Stimulated activated CD4-positive, alpha-beta T cell treated with anti-CD3 and anti-CD28 coated beads, Interleukin-12 subunit alpha, Interleukin-12 subunit beta, amount 100 ng/mL, for 24 hours (primary cell): ENCODE results near the gene NDUFAF5.
A peak's percentile ranks its signal among the peaks of the same experiment; 100 is the strongest.

Experiments used
- DNase-seq, 2 experiments: peaks; one replicate each; pipeline ENCODE4 v3.0.0-alpha.2; 2020; ENCODE audit warnings: low read depth in 2 of 2

Gene NDUFAF5

DNA sequence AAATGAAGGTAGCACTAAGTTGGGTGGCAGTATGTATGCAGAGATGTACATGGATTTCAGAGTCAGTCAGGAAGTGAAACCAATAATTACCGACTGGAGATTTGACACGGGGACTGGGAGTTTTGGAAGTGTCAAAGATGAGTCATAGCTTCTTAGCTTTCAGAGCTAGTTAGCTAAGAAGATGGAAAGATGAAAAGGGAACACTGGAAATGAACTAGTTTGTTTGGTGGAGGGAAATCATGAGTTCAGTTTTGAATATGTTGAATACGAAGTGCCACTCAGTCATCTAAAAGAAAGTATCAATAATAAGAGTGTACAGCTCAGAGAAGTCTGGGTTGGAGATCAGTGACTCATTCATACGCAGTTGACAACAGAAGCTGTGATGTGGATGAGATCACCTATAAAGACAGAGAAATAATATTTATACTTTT lies 7.6 kb upstream of the NDUFAF5 start:
- no peak for DNase-seq

DNA sequence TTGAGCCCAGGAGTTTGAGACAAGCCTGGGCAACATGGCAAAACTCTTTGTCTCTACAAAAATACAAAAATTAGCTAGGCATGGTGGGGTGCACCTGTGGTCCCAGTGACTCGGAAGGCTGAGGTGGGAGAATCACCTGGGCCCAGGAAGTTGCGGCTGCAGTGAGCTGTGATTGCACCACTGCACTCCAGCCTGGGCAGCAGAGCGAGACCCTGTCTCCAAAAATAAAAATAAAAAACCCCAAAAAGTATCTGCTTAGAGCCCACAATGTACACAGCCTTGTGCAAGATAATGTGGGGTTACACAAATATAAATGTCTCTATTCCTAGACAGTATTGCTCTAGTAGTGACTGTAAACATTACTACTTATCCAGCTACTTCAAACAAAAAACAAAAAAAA lies 6.0 kb upstream of the NDUFAF5 start:
- DNase-seq, result no peak

DNA sequence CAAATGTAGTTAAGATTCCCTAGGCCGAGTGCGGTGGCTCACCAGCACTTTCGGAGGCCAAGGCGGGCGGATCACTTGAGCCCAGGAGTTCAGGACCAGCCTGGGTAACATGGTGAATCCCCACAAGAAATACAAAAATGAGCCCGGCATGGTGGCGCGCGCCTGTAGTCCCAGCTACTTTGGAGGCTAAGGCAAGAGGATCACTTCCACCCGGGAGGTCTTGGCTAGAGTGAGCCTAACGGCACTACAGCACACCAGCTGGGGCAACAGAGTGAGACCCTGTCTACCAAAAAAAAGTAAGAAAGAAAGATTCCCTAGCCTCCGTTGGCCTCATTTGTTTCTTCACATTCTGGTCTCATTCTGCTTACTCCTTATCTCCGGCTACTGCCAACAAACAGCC lies 1.3 kb upstream of the NDUFAF5 start:
- no peak for DNase-seq

DNA sequence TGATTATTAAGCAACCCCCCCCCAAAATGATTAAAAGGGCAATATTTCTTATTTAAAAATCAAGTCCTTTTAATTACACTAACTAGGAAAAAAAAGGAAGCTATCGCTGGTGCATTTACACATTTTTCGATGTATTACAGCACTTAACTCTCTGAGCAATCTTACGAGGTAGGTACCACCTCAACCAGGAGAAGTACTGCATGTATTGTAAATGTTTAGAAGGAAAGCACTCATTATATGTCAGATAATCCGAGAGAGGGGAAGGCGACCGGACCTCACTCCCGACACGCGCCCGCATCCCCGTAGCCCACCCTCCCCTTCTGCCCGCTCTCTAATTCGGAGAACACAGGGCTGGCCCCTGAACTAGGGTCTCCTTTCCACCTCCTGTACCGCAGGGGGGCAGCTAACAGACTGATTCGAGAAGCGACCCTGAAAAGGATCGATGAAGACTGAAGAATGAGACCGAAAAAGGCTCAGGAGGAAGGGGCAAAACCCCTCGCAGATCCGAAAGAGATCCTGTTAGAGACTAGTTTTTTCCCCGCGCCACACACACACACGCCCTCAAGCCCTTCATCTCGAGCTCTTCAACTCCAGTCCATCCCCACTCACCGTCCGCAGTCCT lies 446 bp upstream of the NDUFAF5 start:
- DNase-seq, result no peak

DNA sequence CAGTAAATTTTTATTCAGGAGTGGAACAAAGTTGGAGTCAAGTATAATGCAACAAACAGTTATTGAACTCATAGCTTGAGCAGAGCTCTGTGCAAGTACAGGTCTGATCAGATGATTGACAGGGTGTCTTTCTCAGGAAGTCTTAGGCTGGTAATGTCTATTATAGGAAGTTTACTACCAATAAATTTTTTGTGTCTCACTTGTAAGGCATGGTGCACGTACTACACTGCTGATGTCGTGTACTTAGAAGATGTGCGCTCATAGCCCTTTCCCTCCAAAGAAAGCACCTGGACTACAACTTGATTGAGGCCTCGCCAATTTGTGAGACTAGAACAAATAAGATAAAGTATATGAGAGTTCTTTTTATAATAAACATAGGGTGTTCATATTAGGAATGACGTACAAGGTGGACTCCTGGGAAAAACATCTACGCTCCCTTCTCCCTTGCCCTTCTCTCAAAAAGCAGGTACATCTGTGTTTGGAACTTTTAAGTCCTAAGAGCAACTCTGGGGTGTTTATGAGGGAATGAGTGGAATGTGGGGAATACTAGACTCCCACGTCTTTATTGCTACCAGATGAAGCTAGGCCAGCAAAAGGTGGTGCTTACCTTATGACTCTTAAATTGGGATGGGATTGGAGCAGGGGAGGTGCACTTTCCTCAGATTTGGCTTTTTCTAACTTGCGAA lies 1.5 kb downstream of the NDUFAF5 start:
- no peak for DNase-seq

DNA sequence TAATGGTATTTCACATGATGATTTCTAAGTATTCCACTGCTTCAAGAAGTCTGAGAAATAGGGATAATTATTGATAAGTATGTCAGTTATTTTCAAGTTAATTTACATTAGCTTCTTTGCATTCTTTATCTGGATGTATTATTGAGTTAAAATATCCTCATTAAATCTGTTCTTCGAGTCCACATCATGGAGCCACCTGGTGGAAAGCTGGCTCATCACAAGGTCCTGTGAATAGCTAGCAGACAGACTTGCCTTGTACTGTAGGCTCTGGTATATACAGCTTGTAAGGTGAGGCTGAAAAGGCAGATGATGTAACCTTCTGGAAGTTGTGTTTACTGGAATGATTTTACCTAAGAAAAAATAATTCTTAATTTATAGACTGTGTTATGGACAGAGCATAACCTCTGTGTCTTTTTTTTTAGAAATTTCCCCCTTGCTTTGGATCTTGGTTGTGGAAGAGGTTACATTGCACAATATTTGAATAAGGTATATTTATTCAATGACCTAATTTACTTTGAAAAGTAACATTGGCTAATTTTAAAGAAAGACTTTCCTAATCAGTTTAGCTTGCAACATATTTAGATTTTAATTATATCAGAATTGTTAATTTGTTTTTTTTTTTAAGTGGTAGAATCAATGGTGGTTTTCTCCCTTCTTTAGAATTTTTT lies 3.5 kb downstream of the NDUFAF5 start:
- DNase-seq, result peak in 1 of 2 experiments; percentile 17

DNA sequence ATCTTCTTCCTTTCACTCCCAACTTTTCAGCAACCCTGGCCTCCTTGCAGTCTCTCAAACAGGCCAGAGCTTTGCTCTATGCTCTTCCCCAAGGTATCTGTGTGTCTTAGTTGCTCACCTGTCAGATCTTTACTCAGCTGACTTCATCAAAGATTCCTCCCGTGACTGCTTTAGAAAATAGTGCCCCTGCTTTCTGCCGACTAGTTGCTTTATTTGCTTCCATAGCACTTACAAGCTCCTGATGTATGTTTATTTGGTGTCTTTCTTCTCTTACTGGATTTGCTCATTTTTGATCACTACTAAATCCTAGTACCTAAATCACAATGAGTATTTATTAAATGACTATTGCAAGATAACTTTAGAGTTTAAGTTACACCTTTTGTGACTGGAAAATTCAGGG lies 5.9 kb downstream of the NDUFAF5 start:
- DNase-seq, result no peak

DNA sequence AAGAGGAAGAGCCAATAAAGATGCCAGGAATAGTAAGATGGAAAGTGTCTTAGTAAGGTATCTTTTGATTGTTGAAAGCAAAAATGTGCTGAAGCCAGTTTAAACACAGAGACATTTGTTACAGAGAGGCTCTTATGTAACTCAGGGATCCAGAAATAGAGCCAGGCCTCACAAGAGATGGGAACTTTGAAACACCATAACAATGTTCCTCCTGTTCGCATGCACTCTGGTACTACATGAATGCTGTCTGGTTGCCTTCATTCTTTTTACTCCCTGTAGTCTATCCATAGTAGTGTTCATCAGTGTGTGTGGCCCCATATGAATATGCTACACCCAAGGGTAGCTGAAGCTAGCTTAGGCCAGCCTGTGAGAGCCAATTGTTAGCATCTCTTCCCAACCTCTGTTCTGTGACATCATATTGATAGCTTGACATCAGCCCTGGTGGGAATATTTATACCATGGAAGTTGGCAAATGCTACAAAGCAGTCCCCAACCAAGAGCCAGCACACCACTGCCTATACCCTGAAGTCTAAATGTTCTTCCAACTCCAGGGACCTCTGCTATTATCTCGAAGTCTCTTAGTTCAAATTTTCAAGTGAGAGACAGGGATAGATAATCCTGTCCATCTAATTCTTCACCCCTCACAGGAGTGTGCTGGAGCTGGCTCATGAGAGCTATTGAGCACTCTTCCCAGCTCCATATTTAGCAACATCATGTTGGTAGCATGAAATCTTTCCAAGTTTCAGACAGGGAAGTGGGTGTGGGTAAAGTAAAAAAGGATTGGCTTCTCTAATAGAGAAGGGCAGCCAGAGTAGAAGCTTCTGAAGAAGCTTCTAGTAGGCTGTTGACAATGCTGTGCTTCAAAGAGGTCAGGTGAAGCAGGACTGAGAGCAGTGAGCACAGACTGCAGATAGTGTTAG lies 7.0 kb downstream of the NDUFAF5 start:
- DNase-seq, result no peak

DNA sequence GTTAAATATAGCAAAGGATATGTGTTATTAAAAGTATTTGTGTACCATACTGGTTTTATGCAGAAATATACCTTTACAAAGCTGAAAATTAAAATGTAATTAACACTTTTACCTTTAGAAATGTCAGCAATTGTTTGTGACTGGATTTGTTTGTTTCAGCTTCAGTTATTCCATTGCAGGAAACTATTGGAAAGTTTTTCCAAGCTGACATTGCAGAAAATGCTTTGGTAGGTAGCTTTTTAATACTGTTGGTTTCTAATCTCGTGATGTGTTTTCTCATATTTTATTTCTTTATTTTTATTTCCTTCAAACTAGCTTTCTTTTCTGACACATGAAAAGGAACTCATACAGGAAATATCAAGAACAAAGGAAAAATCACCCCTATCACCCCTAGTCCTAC lies 8.2 kb downstream of the NDUFAF5 start:
- no peak for DNase-seq

DNA sequence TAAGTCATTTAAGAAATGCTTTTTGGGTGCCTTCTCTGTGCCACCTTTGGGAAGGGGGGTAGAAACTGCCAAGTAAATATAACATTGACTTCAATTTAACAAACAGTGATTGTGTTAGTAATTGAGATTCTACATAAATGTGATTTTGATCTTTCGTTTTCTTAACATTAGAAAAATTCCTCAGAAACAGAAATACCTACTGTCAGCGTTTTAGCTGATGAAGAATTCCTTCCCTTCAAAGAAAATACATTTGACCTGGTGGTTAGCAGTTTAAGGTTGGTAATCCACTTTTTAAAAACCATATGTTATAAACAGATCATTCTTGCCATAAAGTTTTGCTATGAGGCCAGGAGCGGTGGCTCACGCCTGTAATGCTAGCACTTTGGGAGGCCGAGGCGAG lies 9.8 kb downstream of the NDUFAF5 start:
- DNase-seq, result no peak

DNA sequence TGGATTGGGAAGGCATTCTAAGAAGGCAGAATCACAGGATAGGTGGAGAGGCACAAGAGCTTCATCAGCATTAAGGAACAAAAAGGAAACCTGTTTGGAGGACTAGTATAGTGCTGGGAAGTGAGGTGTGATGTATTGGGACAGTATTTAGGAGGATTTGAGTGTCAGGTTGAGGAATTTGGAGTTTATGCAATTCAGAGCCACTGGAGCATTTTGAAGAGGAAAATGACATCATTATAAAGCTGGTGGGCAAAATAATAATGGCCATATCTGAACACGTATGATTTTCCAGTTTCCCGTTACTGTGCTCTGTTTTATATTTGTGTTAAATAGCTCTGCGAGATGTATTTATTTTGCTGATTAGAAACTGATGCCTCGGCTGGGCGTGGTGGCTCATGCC lies 14.2 kb downstream of the NDUFAF5 start:
- no peak for DNase-seq

DNA sequence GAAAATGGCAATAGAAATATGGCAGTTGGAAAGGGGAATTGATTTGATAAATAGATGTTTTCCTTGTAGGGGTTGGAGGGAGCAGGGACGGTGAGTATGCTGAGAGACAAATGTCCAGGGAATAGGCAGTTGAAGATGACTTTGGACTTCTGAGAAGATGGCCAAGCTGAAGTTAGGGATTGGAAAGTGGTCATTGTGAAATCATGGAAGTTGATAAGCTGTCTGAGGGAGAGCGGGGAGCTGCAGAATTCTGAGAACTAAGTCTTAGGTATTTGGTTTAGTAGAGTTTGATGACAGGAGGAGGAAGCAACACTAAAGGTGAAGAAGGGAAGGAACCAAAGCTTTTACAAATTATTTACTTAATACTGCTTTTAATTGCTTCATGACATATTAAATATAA lies 15.1 kb downstream of the NDUFAF5 start:
- DNase-seq, result no peak

DNA sequence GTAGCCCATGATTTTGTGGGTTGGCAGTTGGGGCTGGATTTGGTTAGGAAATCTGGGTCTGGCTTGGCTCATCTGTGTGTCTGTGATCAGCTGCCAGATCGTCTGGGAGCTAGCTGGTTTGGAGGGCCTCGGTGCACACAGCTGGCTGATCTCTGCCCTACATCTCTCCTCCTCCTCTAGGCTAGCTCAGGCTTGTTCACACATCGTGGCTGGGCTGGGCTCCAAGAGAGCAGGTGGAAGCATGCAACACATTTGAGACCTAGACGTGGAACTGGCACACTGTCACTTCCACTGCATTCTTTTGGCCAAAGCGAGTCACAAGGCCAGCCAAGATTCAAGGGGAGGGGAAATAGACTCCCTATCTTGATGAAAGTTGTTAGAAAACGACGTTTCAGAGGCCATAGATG lies 15.9 kb downstream of the NDUFAF5 start:
- no peak for DNase-seq

DNA sequence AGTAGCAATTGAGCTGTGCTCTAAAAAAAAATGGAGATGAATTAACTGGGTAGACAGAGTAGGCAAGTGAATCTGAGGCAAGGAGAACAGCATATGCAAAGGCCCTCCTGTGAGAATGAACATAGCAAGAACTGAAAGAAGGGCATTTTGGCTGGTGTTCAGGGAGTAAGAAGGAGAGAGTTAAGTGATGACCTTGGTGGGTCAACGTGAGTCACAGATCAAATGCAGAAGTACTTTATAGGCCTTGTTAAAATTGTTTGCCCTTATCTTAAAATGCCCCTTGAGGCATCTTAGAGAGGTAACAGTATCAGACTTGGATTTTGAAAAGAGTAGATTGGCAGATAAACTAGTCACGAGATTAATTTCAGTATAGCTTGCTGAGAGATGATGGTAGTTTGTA lies 24.5 kb downstream of the NDUFAF5 start:
- no peak for DNase-seq

DNA sequence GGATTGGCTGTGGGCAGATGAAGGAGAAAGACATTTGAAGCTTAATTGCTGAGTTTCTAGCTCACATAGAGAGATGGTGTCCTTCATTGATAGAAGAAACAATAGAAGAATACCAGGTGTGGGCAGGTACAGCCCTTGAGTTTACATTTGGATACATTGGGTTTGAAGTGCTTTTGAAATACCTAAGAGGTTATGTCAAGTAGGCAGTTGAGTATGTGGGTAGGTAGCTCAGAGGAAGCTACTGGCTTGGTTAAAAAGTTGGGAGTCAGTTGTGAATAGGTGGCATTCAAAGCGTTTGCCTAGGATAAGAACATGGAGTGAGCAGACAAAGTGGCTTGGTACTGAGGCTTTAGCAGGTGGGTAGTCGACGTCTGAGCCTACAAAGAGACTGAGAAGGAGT lies 25.0 kb downstream of the NDUFAF5 start:
- no peak for DNase-seq

DNA sequence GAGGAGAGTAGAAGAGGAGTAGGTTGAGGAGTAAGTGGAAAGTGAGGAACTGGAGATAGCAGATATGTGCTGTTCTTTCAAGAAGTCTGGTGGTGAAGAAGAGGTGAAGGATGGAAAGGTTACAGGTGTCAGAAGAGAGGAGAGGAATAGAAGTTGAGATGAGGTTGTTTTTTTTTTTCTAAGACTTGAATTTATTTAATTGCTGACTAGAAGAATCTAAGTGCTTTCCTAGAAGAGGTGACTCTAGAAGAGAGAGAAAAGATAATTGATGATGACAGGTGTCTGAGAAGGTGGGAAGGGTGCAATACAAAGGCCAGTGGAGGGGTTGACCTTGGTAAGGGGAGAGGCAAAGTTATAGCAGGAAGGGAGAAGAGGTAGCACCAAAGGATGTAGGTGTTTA lies 25.6 kb downstream of the NDUFAF5 start:
- DNase-seq, result no peak

DNA sequence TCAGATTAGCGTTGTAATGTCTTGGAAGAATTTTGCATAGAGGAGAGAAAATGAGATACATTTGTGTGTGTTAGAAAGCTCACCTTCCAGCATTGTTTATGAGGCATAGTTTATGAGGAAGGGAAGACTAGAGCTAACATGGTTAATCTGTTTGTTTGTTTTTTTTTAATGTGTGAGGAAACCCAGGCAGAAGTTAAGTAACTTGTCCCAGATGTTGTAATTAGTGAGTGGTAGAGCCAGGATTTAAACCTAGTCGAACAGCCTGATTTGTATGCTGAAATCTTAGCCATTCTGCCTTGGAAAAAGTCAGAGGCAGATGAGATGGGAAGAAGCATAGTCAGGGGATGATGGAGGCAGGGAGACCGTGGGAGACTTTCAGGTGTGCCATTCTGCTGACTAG lies 29.1 kb downstream of the NDUFAF5 start:
- no peak for DNase-seq

DNA sequence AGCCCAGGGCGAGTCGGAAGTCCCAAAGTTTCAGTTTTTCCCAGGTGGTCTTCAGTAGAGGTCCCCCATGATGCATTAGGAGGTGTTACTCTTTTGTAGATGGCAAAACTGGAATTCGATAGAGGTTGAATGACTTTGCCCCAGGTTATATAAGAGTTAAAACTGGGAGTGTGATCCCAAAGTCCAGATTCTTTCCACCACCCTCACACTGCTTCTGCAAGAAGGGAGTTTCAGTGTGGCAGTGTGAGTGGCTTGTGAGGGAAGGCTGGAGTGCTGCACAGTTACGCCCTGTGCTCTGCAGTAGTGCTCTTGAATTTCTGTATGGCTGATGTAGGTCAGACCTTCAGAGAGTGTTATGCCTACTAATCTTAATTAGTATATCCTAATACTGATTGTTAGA lies 29.8 kb downstream of the NDUFAF5 start:
- DNase-seq, result no peak

DNA sequence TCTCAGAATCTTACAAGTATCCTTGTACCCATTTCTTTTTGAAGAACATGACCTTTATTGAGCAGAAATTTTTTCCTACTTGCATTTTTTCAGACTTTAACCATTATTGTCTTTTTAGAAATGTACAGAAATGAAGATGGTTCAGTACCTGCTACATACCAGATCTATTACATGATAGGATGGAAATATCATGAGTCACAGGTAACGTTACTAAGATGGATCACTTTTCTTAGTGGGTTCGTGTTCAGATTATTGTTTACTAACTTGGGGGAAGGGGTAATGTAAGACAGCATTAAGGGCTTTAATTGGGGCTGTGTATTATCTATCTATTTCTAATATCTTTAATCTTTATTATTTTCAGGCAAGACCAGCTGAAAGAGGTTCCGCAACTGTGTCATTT lies 31.9 kb downstream of the NDUFAF5 start:
- no peak for DNase-seq

DNA sequence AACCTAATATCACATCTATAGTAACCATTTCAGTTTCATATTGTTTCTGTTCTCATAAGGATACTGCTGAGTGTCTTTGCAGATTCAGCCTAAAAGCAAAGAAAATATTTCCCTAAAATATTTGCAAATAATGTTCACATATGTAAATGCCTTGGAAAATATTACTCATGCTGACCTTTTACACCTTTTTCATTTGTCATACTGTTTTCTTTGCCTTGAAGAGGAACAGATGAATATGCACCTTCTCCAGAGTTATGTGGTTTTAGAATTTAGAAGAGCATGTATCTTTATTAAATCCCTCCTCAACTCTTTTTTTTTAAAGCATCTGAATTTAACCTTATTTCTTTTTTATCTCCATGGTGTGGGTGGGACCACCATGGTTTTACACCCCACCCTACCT lies 32.5 kb downstream of the NDUFAF5 start:
- no peak for DNase-seq

DNA sequence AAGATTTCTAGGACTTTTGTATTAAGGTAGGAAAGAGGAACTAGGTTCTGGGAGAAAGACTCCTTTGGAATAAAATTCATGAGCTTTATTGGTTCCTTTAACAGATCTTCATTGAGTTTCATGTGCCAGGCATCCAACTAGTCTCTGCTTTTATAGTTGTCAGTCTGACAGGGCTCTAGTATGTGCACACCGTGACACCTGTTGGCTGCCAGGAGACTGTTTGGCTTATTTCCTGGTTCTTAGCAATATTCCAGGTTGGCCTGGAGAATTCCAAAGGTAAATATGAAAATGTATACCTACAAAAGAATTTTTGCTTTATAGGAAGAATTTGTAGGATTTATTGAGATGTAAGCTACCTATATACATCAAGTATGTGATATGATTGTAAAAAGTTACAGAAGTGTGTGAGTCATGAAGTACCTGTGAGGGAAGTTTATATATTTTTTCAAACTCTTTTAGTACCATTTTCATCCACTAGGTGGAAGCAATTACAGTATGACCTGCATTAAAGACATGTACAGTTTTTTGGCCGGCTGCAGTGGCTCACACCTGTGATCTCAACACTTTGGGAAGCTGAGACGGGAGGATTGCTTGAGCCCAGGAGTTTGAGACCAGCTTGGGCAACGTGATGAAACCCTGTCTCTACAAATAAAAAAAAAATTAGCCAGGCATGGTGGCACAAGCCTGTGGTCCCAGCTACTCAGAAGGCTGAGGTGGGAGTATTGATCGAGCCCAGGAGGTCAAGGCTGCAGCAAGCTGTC lies 35.2 kb downstream of the NDUFAF5 start:
- DNase-seq, result no peak

DNA sequence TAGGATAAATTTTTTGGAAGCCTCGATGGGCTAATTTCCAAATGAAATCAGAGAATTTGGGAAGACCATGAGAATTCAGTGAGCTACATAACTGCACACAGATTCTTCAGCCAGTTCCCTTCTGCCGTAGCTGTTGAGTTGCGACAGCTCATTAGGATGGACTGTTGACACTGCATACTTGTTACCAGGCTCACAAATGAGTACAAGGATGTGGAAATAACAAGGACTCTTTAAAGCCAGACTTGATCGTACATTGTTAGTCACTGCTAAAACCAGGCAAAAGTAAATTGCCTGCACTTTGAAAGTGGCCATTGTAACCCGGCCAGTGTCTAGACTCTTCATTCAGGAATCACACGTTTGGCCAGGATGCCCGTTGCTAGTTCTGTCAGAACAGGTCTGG lies 37.0 kb downstream of the NDUFAF5 start:
- no peak for DNase-seq
